ENCODE data around the gene IRAK1. TPM values are rescaled to one million over a fixed set of nuclear protein-coding genes. Genes with fewer than 3 reads are reported as not detected.

Gene IRAK1
- total RNA-seq, 2 donors from 2014 or later, result 113 to 122 TPM

DNA sequence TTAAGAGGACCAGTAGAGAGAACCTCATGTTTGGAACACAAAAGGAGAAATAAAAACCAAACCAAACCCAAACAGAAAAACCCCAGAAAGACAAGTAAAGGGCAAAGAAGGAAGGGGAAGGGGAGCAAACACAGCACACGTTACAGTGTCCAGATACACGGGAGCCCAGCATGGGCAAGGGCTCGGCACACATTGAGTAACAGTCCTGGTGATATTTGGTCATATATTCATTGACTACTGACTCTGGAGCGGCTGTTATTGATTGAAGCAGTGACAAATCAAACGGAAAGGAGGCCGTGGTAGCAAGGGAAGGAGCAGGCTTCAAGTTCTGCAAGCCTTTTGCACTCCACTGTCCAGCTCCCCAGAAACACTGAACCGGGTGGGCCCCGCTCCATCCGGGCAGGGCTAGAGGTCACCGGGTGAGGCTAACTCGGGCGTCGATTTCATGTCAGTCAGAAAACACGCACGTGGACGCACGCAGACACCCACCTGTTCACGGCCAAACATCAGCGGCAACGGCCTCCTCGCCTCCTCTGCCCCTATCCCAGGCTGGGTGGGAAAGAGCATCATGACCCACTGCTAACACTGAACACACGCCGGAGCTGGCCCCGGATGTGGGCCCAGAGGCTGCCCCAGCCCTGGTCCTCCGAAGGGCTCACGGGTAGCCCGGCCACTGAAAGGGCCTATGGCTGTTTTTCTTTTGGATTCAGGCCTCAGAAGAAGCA, 3.7 kb upstream of the IRAK1 start:
- no peaks in the 10 kb centered on the region for H3K27me3 ChIP-seq (replicated peaks; ENCODE audit: insufficient read depth)
- 68% methylated on average over 25 of the region's 27 CpGs for WGBS
- intact Hi-C loops (cut with DNase I), result no loop called here

DNA sequence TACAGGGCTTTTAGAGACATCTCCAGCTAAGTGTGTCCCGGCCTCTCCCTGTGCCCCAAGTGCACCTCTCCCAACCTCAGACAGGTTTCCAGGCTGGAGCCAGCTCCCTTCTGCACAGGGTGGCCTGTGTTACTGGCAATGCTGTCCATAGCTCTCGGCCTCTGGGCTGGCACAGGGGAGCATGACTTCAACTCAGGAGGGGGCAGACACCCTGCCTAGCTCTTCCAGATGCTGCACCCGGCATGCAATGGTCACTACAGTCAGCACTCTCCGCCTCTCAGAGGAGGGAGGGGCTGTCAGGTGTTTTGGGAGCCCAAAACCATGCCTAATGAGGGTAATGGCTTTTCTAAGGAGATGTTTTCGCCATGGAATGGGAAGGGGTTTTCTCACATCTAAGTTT, 2.4 kb upstream of the IRAK1 start:
- Histone ChIP-seq H3K4me3 (no peak overlapping the region), H3K4me1 (replicated peaks) (no peaks in the 10 kb centered on the region), H3K27me3 (replicated peaks; ENCODE audit: insufficient read depth) (no peaks in the 10 kb centered on the region), H3K27ac (no peak overlapping the region), H3K36me3 (no peaks in the 10 kb centered on the region), H3K9me3 (no peaks in the 10 kb centered on the region)
- no peak for TF ChIP-seq POLR2AphosphoS5 (IDR thresholded peaks at IDR 0.05)
- no peak for TF ChIP-seq POLR2A (IDR thresholded peaks at IDR 0.05)
- TF ChIP-seq, protein P1, sequence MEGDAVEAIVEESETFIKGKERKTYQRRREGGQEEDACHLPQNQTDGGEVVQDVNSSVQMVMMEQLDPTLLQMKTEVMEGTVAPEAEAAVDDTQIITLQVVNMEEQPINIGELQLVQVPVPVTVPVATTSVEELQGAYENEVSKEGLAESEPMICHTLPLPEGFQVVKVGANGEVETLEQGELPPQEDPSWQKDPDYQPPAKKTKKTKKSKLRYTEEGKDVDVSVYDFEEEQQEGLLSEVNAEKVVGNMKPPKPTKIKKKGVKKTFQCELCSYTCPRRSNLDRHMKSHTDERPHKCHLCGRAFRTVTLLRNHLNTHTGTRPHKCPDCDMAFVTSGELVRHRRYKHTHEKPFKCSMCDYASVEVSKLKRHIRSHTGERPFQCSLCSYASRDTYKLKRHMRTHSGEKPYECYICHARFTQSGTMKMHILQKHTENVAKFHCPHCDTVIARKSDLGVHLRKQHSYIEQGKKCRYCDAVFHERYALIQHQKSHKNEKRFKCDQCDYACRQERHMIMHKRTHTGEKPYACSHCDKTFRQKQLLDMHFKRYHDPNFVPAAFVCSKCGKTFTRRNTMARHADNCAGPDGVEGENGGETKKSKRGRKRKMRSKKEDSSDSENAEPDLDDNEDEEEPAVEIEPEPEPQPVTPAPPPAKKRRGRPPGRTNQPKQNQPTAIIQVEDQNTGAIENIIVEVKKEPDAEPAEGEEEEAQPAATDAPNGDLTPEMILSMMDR (IDR thresholded peaks at IDR 0.05), result no peak
- 86% methylated on average over 5 of the region's 5 CpGs for WGBS
- no peak for DNase-seq (ENCODE audit: low spot score)
- intact Hi-C loops (cut with DNase I), result no loop called here

More for the DNA sequence above, 3.7 kb upstream of the IRAK1 start:
- no peak for DNase-seq (ENCODE audit: low spot score)
- no peaks in the 10 kb centered on the region for H3K36me3 ChIP-seq
- TF ChIP-seq POLR2A (IDR thresholded peaks at IDR 0.05) (no peak), POLR2AphosphoS5 (IDR thresholded peaks at IDR 0.05) (no peak)
- TF ChIP-seq, protein P1 (IDR thresholded peaks at IDR 0.05), result no peak
- no peak overlapping the region for H3K4me3 ChIP-seq
- no peak overlapping the region for H3K27ac ChIP-seq
- no peaks in the 10 kb centered on the region for H3K4me1 ChIP-seq (replicated peaks)
- H3K9me3 ChIP-seq, result no peaks in the 10 kb centered on the region

DNA sequence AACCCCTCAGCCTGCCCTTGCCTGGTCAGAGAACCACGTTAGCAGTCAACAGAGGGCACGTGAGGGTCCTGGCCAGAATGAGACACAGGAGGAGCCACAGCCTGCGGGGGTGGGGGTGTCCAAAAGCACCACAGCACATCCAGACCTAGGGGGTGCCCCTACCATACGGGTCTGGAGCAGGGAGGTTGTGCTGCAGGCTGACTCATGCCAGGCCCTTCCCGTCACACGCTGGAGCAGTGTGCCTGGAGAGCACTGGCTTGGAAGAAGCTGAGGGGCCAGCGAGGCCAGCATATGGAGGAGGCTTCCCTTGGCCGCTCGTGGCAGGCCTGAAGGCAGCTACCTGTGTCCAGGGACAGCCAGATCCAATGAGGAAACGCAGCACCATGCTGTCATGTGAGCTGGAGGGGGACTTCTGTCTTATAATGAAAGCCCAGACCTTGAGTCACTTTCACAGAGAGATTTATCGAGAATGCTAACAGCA, 1.5 kb upstream of the IRAK1 start:
- H3K4me3 ChIP-seq, result no peak overlapping the region
- 64% methylated on average over 5 of the region's 11 CpGs for whole genome bisulfite sequencing
- intact Hi-C loops (cut with DNase I), result no loop called here
- TF ChIP-seq POLR2A (IDR thresholded peaks at IDR 0.05), result no peak
- TF ChIP-seq POLR2AphosphoS5 (IDR thresholded peaks at IDR 0.05), result no peak
- TF ChIP-seq, protein P1 (IDR thresholded peaks at IDR 0.05), result no peak
- no peak for DNase-seq (ENCODE audit: low spot score)
- H3K27me3 ChIP-seq (replicated peaks; ENCODE audit: insufficient read depth), result no peaks in the 10 kb centered on the region
- no peaks in the 10 kb centered on the region for H3K9me3 ChIP-seq
- no peaks in the 10 kb centered on the region for H3K4me1 ChIP-seq (replicated peaks)
- H3K36me3 ChIP-seq, result no peaks in the 10 kb centered on the region
- H3K27ac ChIP-seq, result peak overlapping the region in 1 of 2 donors; percentile 88

DNA sequence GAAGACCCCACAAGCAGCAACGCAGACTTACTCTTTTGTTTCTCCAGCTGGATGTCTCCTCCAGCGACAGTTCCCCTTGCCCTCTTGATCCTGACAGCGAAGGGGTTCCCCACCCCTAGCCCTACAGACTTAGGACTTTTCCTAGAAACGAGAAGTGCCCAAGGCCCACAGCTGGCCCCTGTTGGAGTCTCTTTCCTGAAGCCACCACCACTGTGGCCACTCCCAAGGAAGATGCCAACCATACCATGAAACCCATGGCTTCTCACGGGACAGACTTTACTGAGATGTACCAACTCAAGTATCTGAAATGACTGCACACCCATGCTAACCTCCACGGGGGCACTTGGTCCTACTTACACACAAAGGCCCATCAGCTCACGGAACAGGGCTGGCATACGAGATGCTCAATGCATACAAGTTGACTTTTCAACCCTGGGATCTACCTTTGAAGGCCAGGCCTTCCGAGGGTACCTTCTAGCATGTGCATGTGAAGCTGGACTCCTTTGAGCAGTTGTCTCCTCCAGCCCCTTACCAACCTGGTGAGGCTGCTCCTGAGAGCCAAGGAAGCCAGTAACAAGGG, 924 bp upstream of the IRAK1 start:
- Histone ChIP-seq H3K27me3 (replicated peaks; ENCODE audit: insufficient read depth) (no peaks in the 10 kb centered on the region), H3K9me3 (no peaks in the 10 kb centered on the region), H3K4me1 (replicated peaks) (no peaks in the 10 kb centered on the region), H3K36me3 (no peaks in the 10 kb centered on the region), H3K4me3 (peak overlapping the region; percentile 37), H3K27ac (peak overlapping the region; percentile 87 to 88)
- DNase-seq (ENCODE audit: low spot score), result no peak
- WGBS, result 60% methylated on average over 9 of the region's 9 CpGs
- TF ChIP-seq POLR2AphosphoS5 (IDR thresholded peaks at IDR 0.05) (no peak), POLR2A (IDR thresholded peaks at IDR 0.05) (no peak)
- TF ChIP-seq, protein P1 (IDR thresholded peaks at IDR 0.05), result no peak
- intact Hi-C loops (cut with DNase I), result no loop called here
